ENCODE data around the gene TBC1D16.

Gene TBC1D16

GRCh38 chr17:80035687-80035936, at the start of gene TBC1D16:
Gene TBC1D16 (minus strand): TSS chr17:80035872. CDS start chr17:80013547, 22,325 bp downstream.
- DNase-seq = no peak

GRCh38 chr17:80084773-80085172, 49.1 kb upstream of the TBC1D16 start:
- DNase-seq = no peak

- no peak for DNase-seq
Measured at GRCh38 chr17:80083136-80083661, 47.5 kb upstream of the TBC1D16 start.

- peak; percentile 66 to 70 for DNase-seq
Measured at GRCh38 chr17:80082403-80083135, 46.9 kb upstream of the TBC1D16 start.

GRCh38 chr17:80081596-80081995, 45.9 kb upstream of the TBC1D16 start:
- DNase-seq = no peak

GRCh38 chr17:80080081-80080480, 44.4 kb upstream of the TBC1D16 start:
- DNase-seq = no peak

- no peak for DNase-seq
Measured at GRCh38 chr17:80072410-80072809, 36.7 kb upstream of the TBC1D16 start.

- no peak for DNase-seq
Measured at GRCh38 chr17:80071116-80071841, 35.6 kb upstream of the TBC1D16 start.

- no peak for DNase-seq
Measured at GRCh38 chr17:80070375-80071115, 34.9 kb upstream of the TBC1D16 start.

GRCh38 chr17:80068301-80069222, 32.9 kb upstream of the TBC1D16 start:
- no peak for DNase-seq

- DNase-seq = no peak
Measured at GRCh38 chr17:80067393-80067986, 31.8 kb upstream of the TBC1D16 start.

- DNase-seq = no peak
Measured at GRCh38 chr17:80065478-80066170, 30.0 kb upstream of the TBC1D16 start.

- no peak for DNase-seq
Measured at GRCh38 chr17:80064696-80065095, 29.0 kb upstream of the TBC1D16 start.

GRCh38 chr17:80063830-80064585, 28.3 kb upstream of the TBC1D16 start:
- DNase-seq = no peak

GRCh38 chr17:80061421-80061820, 25.7 kb upstream of the TBC1D16 start:
- no peak for DNase-seq

GRCh38 chr17:80060644-80061043, 25.0 kb upstream of the TBC1D16 start:
- no peak for DNase-seq

GRCh38 chr17:80058311-80058955, 22.8 kb upstream of the TBC1D16 start:
- no peak for DNase-seq

GRCh38 chr17:80055597-80055996, 19.9 kb upstream of the TBC1D16 start:
- no peak for DNase-seq

- no peak for DNase-seq
Measured at GRCh38 chr17:80053102-80053501, 17.4 kb upstream of the TBC1D16 start.

- DNase-seq = no peak
Measured at GRCh38 chr17:80051681-80052080, 16.0 kb upstream of the TBC1D16 start.

All from stimulated activated CD4-positive, alpha-beta T cell treated with anti-CD3 and anti-CD28 coated beads, Interleukin-2, amount 100 ng/mL, for 24 hours (primary cell).